Measurements from ENCODE around the gene TBK1.
A peak's percentile ranks its signal among the peaks of the same experiment; 100 is the strongest.

Gene TBK1

GRCh38 chr12:64451687-64452558 is at the start of gene TBK1:
Gene TBK1, plus strand, starts transcription at chr12:64452120. Its CDS starts 3,751 bp downstream, at chr12:64455871.
- DNase-seq: peak; percentile 30 to 41

GRCh38 chr12:64402181-64402580 is 49.7 kb upstream of the TBK1 start:
- DNase-seq: no peak

GRCh38 chr12:64403707-64404469 is 48.0 kb upstream of the TBK1 start, which contains the start of gene XPOT:
Gene XPOT, plus strand, starts transcription at chr12:64404392. Its CDS starts 5,644 bp downstream, at chr12:64410036.
- DNase-seq: peak; percentile 88 to 91

GRCh38 chr12:64404470-64405256 is 47.3 kb upstream of the TBK1 start:
- peak; percentile 67 to 71 for DNase-seq

GRCh38 chr12:64407342-64408223 is 44.3 kb upstream of the TBK1 start:
- DNase-seq: no peak

GRCh38 chr12:64411427-64411826 is 40.5 kb upstream of the TBK1 start:
- DNase-seq: no peak

- no peak for DNase-seq
Observed at GRCh38 chr12:64412459-64412858, 39.5 kb upstream of the TBK1 start.

GRCh38 chr12:64413884-64414283 is 38.0 kb upstream of the TBK1 start:
- DNase-seq: no peak

GRCh38 chr12:64418209-64418608 is 33.7 kb upstream of the TBK1 start:
- DNase-seq: no peak

GRCh38 chr12:64419696-64420095 is 32.2 kb upstream of the TBK1 start:
- DNase-seq: no peak

GRCh38 chr12:64427988-64428387 is 23.9 kb upstream of the TBK1 start:
- no peak for DNase-seq

- DNase-seq: no peak
Observed at GRCh38 chr12:64428956-64429355, 23.0 kb upstream of the TBK1 start.

GRCh38 chr12:64430886-64431285 is 21.0 kb upstream of the TBK1 start:
- DNase-seq: no peak

- no peak for DNase-seq
Observed at GRCh38 chr12:64431791-64432190, 20.1 kb upstream of the TBK1 start.

- DNase-seq: no peak
Observed at GRCh38 chr12:64433915-64434314, 18.0 kb upstream of the TBK1 start.

GRCh38 chr12:64440100-64440499 is 11.8 kb upstream of the TBK1 start:
- no peak for DNase-seq

- DNase-seq: no peak
Observed at GRCh38 chr12:64445490-64445889, 6.4 kb upstream of the TBK1 start.

GRCh38 chr12:64446295-64446694 is 5.6 kb upstream of the TBK1 start:
- no peak for DNase-seq

GRCh38 chr12:64450057-64450640 is 1.8 kb upstream of the TBK1 start:
- DNase-seq: no peak

GRCh38 chr12:64450711-64451486 is 1.0 kb upstream of the TBK1 start:
- DNase-seq: peak; percentile 77

Data from Kasumi-1 (cell line).